Stomach (tissue), 9 donors: ENCODE results near the gene EDEM3. TPM values are rescaled to one million over a fixed set of nuclear protein-coding genes. Genes with fewer than 3 reads are reported as not detected.
A peak's percentile ranks its signal among the peaks of the same experiment; 100 is the strongest.

Experiments used
- DNase-seq, 2 donors: peaks; one replicate each; pipeline versions ENCODE4 v3.0.0 to v3.0.0-alpha.2; 2013 to 2019
- H3K27ac ChIP-seq, 5 donors: fragments of 200-600 bp in 4 of 5; sonication (generic) in 4 of 5; one replicate each; pipeline ENCODE4 v1.5.1; 2013 to 2019; ENCODE audit warnings: mild to moderate bottlenecking in 1 of 5, moderate library complexity in 1 of 5
- H3K27me3 ChIP-seq, 3 donors: fragments of 200-600 bp; sonication (generic); one replicate each; pipeline ENCODE4 v1.5.1; 2017 to 2019; ENCODE audit warnings: mixed run types in 1 of 3
- H3K36me3 ChIP-seq, 4 donors: fragments of 200-600 bp; sonication (generic); 1 replicate in 3 of 4; 2 replicates in 1 of 4; pipeline ENCODE4 v1.5.1; 2016 to 2019
- H3K4me1 ChIP-seq, 4 donors: fragments of 200-600 bp; sonication (generic); one replicate each; pipeline ENCODE4 v1.5.1; 2016 to 2019
- H3K4me3 ChIP-seq, 4 donors: fragments of 200-600 bp; sonication (generic) in 3 of 4; one replicate each; pipeline ENCODE4 v1.5.1; 2016 to 2019; ENCODE audit warnings: mild to moderate bottlenecking in 1 of 4
- H3K9me3 ChIP-seq, 4 donors: fragments of 200-600 bp; sonication (generic); one replicate each; pipeline ENCODE4 v1.5.1; 2016 to 2019
- CTCF ChIP-seq, 7 experiments: fragments of 450-650 bp in 4 of 7; fragments of 200-600 bp in 3 of 7; sonication (generic) in 3 of 7; IDR thresholded peaks; one replicate each; pipeline ENCODE4 v1.5.1; 2016 to 2019; ENCODE audit warnings: antibody characterized with exemption in 7 of 7, control low read depth in 2 of 7, mild to moderate bottlenecking in 1 of 7
- EP300 ChIP-seq: sonication (generic); formaldehyde crosslinking; IDR thresholded peaks from one replicate; pipeline ENCODE4 v1.6.1; 2017; ENCODE audit warnings: antibody characterized with exemption
- POLR2A ChIP-seq, 4 donors: fragments of 450-650 bp; IDR thresholded peaks; one replicate each; pipeline ENCODE4 v1.6.1; 2016; ENCODE audit warnings: antibody characterized with exemption in 4 of 4, control low read depth in 2 of 4, mild to moderate bottlenecking in 1 of 4, moderate library complexity in 1 of 4
- POLR2AphosphoS5 ChIP-seq, 3 donors: sonication (generic); formaldehyde crosslinking; IDR thresholded peaks; one replicate each; pipeline ENCODE4 v1.6.1; 2016; ENCODE audit warnings: antibody characterized with exemption in 3 of 3
- whole genome bisulfite sequencing, 5 donors: extraction: QIAGEN DNeasy Blood & Tissue Kit in 3 of 5; methylation state at CpG; one replicate each; pipeline versions ENCODE4 v1.1.5 to v1.1.7; 2013 to 2018; 5-methylcytosine and 5-hydroxymethylcytosine counted together
- intact Hi-C: fragments of 100-400 bp; cut with DNase I; formaldehyde crosslinking; loops from one replicate; pipeline ENCODE4 v1.15.1; 2023; ENCODE audit warnings: low total_unique reads
- polyA plus RNA-seq, 3 donors: library from polyadenylated mRNA; stranded (reverse); fragments of 200-250 nt; gene quantifications; one replicate each; pipeline ENCODE4 v1.2.3, GENCODE V29; 2013
- total RNA-seq, 5 donors: library from RNA; depleted of rRNA; stranded (reverse); fragments of >200 nt; gene quantifications; one replicate each; pipeline versions ENCODE4 v1.1.0 to v1.2.3, GENCODE V29; 2014 to 2016
- donor health status: healthy with polysubstance abuse.
- donor health status: Bipolar disorder and iron deficiency.
- donor health status: healthy.

EDEM3 gene
- total and polyA plus RNA-seq, 8 donors = 8.1 to 144 (median 24.9) TPM

GRCh38 chr1:184696403-184696802, 58.3 kb downstream of the EDEM3 start:
- WGBS, 5 donors = 42 to 71% (median 66%) methylated on average over 3 of the region's 3 CpGs
- no peak overlapping the region for H3K4me3 ChIP-seq
- H3K27ac ChIP-seq = no peak overlapping the region
- H3K36me3 ChIP-seq = peaks cover 19 to 85% (median 68%) of the 10 kb centered on the region in 4 donors
- no peaks in the 10 kb centered on the region for H3K27me3 ChIP-seq
- no peaks in the 10 kb centered on the region for H3K9me3 ChIP-seq
- no peaks in the 10 kb centered on the region for H3K4me1 ChIP-seq
- no peak for DNase-seq
- intact Hi-C loops = no loop called here
- no peak for TF ChIP-seq POLR2AphosphoS5 (IDR thresholded peaks at IDR 0.05)
- no peak for TF ChIP-seq EP300
- no peak for TF ChIP-seq POLR2A (IDR thresholded peaks at IDR 0.05)
- no peak for TF ChIP-seq CTCF (IDR thresholded peaks at IDR 0.05)

DNA sequence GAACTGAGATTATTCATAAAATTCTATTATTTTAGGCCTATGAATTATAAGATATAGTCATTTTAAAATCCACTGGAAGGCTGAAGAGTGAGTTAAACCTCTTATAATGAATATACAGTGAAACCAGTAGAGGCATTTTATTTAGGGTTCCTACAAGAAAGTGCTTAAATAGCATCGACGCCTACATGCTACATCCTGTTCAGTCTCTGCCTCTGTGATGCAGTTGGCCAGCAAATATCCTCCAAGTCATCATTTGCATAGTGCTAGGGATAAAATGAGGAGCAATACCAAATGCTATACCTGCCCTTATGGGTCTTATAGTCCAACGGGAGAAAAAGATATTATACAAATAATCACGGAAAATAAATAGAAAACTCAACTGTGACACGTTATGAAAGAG, 59.6 kb downstream of the EDEM3 start:
- no peak for DNase-seq
- Histone ChIP-seq H3K36me3 (peaks cover 19 to 74% (median 55%) of the 10 kb centered on the region in 4 donors), H3K4me1 (no peaks in the 10 kb centered on the region), H3K27ac (no peak overlapping the region), H3K4me3 (no peak overlapping the region), H3K27me3 (no peaks in the 10 kb centered on the region), H3K9me3 (no peaks in the 10 kb centered on the region)
- 50 to 68% (median 63%) methylated on average over 5 of the region's 5 CpGs for WGBS, 5 donors
- intact Hi-C loops = no loop called here
- TF ChIP-seq CTCF (IDR thresholded peaks at IDR 0.05) = no peak
- TF ChIP-seq EP300 = no peak
- no peak for TF ChIP-seq POLR2AphosphoS5 (IDR thresholded peaks at IDR 0.05)
- TF ChIP-seq POLR2A (IDR thresholded peaks at IDR 0.05) = no peak

- Histone ChIP-seq H3K27ac (no peak overlapping the region), H3K36me3 (peaks cover 19 to 57% (median 44%) of the 10 kb centered on the region in 4 donors), H3K27me3 (no peaks in the 10 kb centered on the region), H3K4me1 (no peaks in the 10 kb centered on the region), H3K9me3 (no peaks in the 10 kb centered on the region), H3K4me3 (no peak overlapping the region)
- 96 to 100% (median 97%) methylated on average over 2 of the region's 2 CpGs for WGBS, 5 donors
- TF ChIP-seq CTCF (IDR thresholded peaks at IDR 0.05) = no peak
- TF ChIP-seq EP300 = no peak
- TF ChIP-seq POLR2AphosphoS5 (IDR thresholded peaks at IDR 0.05) = no peak
- TF ChIP-seq POLR2A (IDR thresholded peaks at IDR 0.05) = no peak
- intact Hi-C loops = no loop called here
- no peak for DNase-seq
Observed at GRCh38 chr1:184693011-184693410, 61.6 kb downstream of the EDEM3 start.

- peaks cover 19 to 54% (median 43%) of the 10 kb centered on the region in 4 donors for H3K36me3 ChIP-seq
- no peaks in the 10 kb centered on the region for H3K4me1 ChIP-seq
- no peaks in the 10 kb centered on the region for H3K9me3 ChIP-seq
- H3K27me3 ChIP-seq = no peaks in the 10 kb centered on the region
- no peak overlapping the region for H3K4me3 ChIP-seq
- intact Hi-C loops = no loop called here
- 25 to 29% (median 27%) methylated on average over 4 of the region's 4 CpGs for WGBS, 5 donors
- peak in 1 of 2 donors; percentile 81 for DNase-seq
- TF ChIP-seq POLR2AphosphoS5 (IDR thresholded peaks at IDR 0.05) (no peak), CTCF (IDR thresholded peaks at IDR 0.05) (peak in 5 of 7 experiments; percentile 31 to 63 (median 59))
- H3K27ac ChIP-seq = no peak overlapping the region
Observed at GRCh38 chr1:184691719-184692324, 62.8 kb downstream of the EDEM3 start.
